Transverse colon (tissue), 4 donors: ENCODE results near the gene PPP3CB. TPM values are rescaled to one million over a fixed set of nuclear protein-coding genes. Genes with fewer than 3 reads are reported as not detected.

Source experiments
- DNase-seq: peaks from one replicate; pipeline ENCODE4 v3.0.0-alpha.2; 2019
- H3K27ac ChIP-seq, 4 donors: fragments of 200-600 bp; sonication (generic); 2 replicates each; pipeline ENCODE4 v1.5.1; 2016 to 2018; ENCODE audit warnings: inconsistent platforms in 4 of 4
- H3K27me3 ChIP-seq: fragments of 200-600 bp; sonication (generic); 2 replicates; pipeline ENCODE4 v1.5.1; 2017; ENCODE audit warnings: inconsistent platforms
- H3K36me3 ChIP-seq, 4 donors: fragments of 200-600 bp; sonication (generic); 2 replicates each; pipeline ENCODE4 v1.5.1; 2017 to 2019; ENCODE audit warnings: inconsistent platforms in 4 of 4
- H3K4me1 ChIP-seq, 4 donors: fragments of 200-600 bp; sonication (generic); 2 replicates each; pipeline ENCODE4 v1.5.1; 2017 to 2020; ENCODE audit warnings: inconsistent platforms in 4 of 4
- H3K4me3 ChIP-seq, 4 donors: fragments of 200-600 bp; sonication (generic); 1 replicate in 1 of 4; 2 replicates in 3 of 4; pipeline versions ENCODE4 v1.5.1 to v1.6.1; 2017 to 2019; ENCODE audit warnings: inconsistent platforms in 4 of 4
- H3K9me3 ChIP-seq, 2 donors: fragments of 200-600 bp; sonication (generic); 2 replicates each; pipeline ENCODE4 v1.5.1; 2017 to 2019; ENCODE audit warnings: inconsistent platforms in 2 of 2
- CTCF ChIP-seq, 5 experiments: fragments of 200-600 bp in 3 of 5; fragments of 450-650 bp in 2 of 5; sonication (generic) in 3 of 5; IDR thresholded peaks; 1 replicate in 2 of 5; 2 replicates in 3 of 5; pipeline ENCODE4 v1.5.1; 2016 to 2017; ENCODE audit warnings: antibody characterized with exemption in 5 of 5, inconsistent platforms in 3 of 5, mild to moderate bottlenecking in 2 of 5, moderate library complexity in 1 of 5
- EP300 ChIP-seq: sonication (generic); formaldehyde crosslinking; IDR thresholded peaks from one replicate; pipeline ENCODE4 v1.6.1; 2017; ENCODE audit warnings: antibody characterized with exemption, low read depth
- POLR2A ChIP-seq: fragments of 450-650 bp; IDR thresholded peaks from one replicate; pipeline ENCODE4 v1.6.1; 2016; ENCODE audit warnings: antibody characterized with exemption, mild to moderate bottlenecking, moderate library complexity
- POLR2AphosphoS5 ChIP-seq, 3 donors: sonication (generic); formaldehyde crosslinking; IDR thresholded peaks; one replicate each; pipeline ENCODE4 v1.6.1; 2016; ENCODE audit warnings: antibody characterized with exemption in 3 of 3
- WGBS, 2 donors: methylation state at CpG; one replicate each; pipeline ENCODE4 v1.1.5; 2018; ENCODE audit warnings: low coverage in 1 of 2; 5-methylcytosine and 5-hydroxymethylcytosine counted together
- in situ Hi-C, 4 donors: fragments of 200-750 bp; cut with MboI; loops; one replicate each; pipeline versions ENCODE4 v1.15.0 to v1.15.1; 2017; ENCODE audit warnings: low sequenced_read_pairs in 3 of 4, low pct_ligation_motif_present in 1 of 4, low pct_unique_long_range_greater_than_20kb in 1 of 4
- intact Hi-C: fragments of 100-400 bp; cut with DNase I; formaldehyde crosslinking; loops from one replicate; pipeline ENCODE4 v1.15.1; 2023; ENCODE audit warnings: low total_unique reads
- total RNA-seq, 4 donors: library from RNA; depleted of rRNA; stranded (reverse); fragments of >200 nt; gene quantifications; one replicate each; pipeline ENCODE4 v1.1.0, GENCODE V29; 2016

The PPP3CB gene
- total RNA-seq, 4 donors from 2014 or later, result 20.5 to 54.5 (median 35.9) TPM

GRCh38 chr10:73439605-73440312 lies 56.1 kb downstream of the PPP3CB start:
- in situ Hi-C loops, result no loop called here

GRCh38 chr10:73439055-73439454 lies 56.8 kb downstream of the PPP3CB start:
- TF ChIP-seq POLR2A, result no peak
- no peak for TF ChIP-seq POLR2AphosphoS5 (IDR thresholded peaks at IDR 0.05)
- TF ChIP-seq EP300, result no peak
- no peak for TF ChIP-seq CTCF (IDR thresholded peaks at IDR 0.05)
- 100% methylated on average over 1 of the region's 1 CpG for WGBS, 2 donors
- no peak overlapping the region for H3K27ac ChIP-seq

More at GRCh38 chr10:73439605-73440312, 56.1 kb downstream of the PPP3CB start:
- intact Hi-C loops, result no loop called here
- Histone ChIP-seq H3K27ac (no peak overlapping the region), H3K4me3 (no peak overlapping the region), H3K9me3 (no peaks in the 10 kb centered on the region), H3K27me3 (no peaks in the 10 kb centered on the region), H3K36me3 (peaks cover 0 to 8% (median 3%) of the 10 kb centered on the region in 4 donors), H3K4me1 (no peaks in the 10 kb centered on the region)
- 78 to 100% methylated on average over 1 of the region's 1 CpG for WGBS, 2 donors
- TF ChIP-seq CTCF (IDR thresholded peaks at IDR 0.05) (no peak), EP300 (no peak), POLR2AphosphoS5 (IDR thresholded peaks at IDR 0.05) (no peak), POLR2A (no peak)
- no peak for DNase-seq

GRCh38 chr10:73433538-73433867 lies 62.3 kb downstream of the PPP3CB start, which contains the start of gene MSS51:
Gene MSS51, minus strand, starts transcription at chr10:73433561. Its CDS starts 5,277 bp downstream, at chr10:73428284.
- DNase-seq, result no peak
- in situ Hi-C loops, result no loop called here

More at GRCh38 chr10:73439055-73439454, 56.8 kb downstream of the PPP3CB start:
- in situ Hi-C loops (no loop called here), intact Hi-C loops (no loop called here)
- Histone ChIP-seq H3K4me3 (no peak overlapping the region), H3K27me3 (no peaks in the 10 kb centered on the region), H3K36me3 (peaks cover 0 to 8% (median 3%) of the 10 kb centered on the region in 4 donors), H3K4me1 (no peaks in the 10 kb centered on the region), H3K9me3 (no peaks in the 10 kb centered on the region)
- DNase-seq, result no peak

More at GRCh38 chr10:73433538-73433867, 62.3 kb downstream of the PPP3CB start, which contains the start of gene MSS51:
- no peaks in the 10 kb centered on the region for H3K9me3 ChIP-seq
- peaks cover 0 to 5% (median 0%) of the 10 kb centered on the region in 4 donors for H3K36me3 ChIP-seq
- no peak within 1 kb of the TSS for H3K4me3 ChIP-seq
- H3K4me1 ChIP-seq, result no peaks in the 10 kb centered on the region
- no peaks in the 10 kb centered on the region for H3K27me3 ChIP-seq
- no peak within 1 kb of the TSS for H3K27ac ChIP-seq
- no peak for TF ChIP-seq POLR2AphosphoS5 (IDR thresholded peaks at IDR 0.05)
- no peak for TF ChIP-seq CTCF (IDR thresholded peaks at IDR 0.05)
- TF ChIP-seq POLR2A, result no peak
- TF ChIP-seq EP300, result no peak
- intact Hi-C loops, result no loop called here
